ENCODE results near the gene AARS2.

AARS2 gene

GRCh38 chr6:44257025-44257752 lies 56.0 kb downstream of the AARS2 start, which contains the start of gene SLC35B2:
TSS of gene SLC35B2 (minus strand) at chr6:44257528. CDS start at chr6:44257410, 118 bp downstream.
- in situ Hi-C loops (cut with HindIII; ENCODE audit: low pct_ligation_motif_present, low pct_unique_long_range_greater_than_20kb, low sequenced_read_pairs) = no loop called here
- peak; percentile 69 for DNase-seq

- in situ Hi-C loops (cut with HindIII; ENCODE audit: low pct_ligation_motif_present, low pct_unique_long_range_greater_than_20kb, low sequenced_read_pairs) = no loop called here
Observed at GRCh38 chr6:44256775-44257024, 56.4 kb downstream of the AARS2 start.

GRCh38 chr6:44255871-44256774 lies 57.0 kb downstream of the AARS2 start:
- in situ Hi-C loops (cut with HindIII; ENCODE audit: low pct_ligation_motif_present, low pct_unique_long_range_greater_than_20kb, low sequenced_read_pairs) = no loop called here
- DNase-seq = peak; percentile 24

More at GRCh38 chr6:44256775-44257024, 56.4 kb downstream of the AARS2 start:
- DNase-seq = no peak

GRCh38 chr6:44255105-44255808 lies 57.9 kb downstream of the AARS2 start:
- peak; percentile 34 for DNase-seq
- in situ Hi-C loops (cut with HindIII; ENCODE audit: low pct_ligation_motif_present, low pct_unique_long_range_greater_than_20kb, low sequenced_read_pairs) = no loop called here

- in situ Hi-C loops (cut with HindIII; ENCODE audit: low pct_ligation_motif_present, low pct_unique_long_range_greater_than_20kb, low sequenced_read_pairs) = no loop called here
- DNase-seq = no peak
Observed at GRCh38 chr6:44254191-44255104, 58.7 kb downstream of the AARS2 start.

- in situ Hi-C loops (cut with HindIII; ENCODE audit: low pct_ligation_motif_present, low pct_unique_long_range_greater_than_20kb, low sequenced_read_pairs) = no loop called here
- DNase-seq = peak; percentile 65
Observed at GRCh38 chr6:44253307-44254101, 59.6 kb downstream of the AARS2 start.

- DNase-seq = no peak
- in situ Hi-C loops (cut with HindIII; ENCODE audit: low pct_ligation_motif_present, low pct_unique_long_range_greater_than_20kb, low sequenced_read_pairs) = no loop called here
Observed at GRCh38 chr6:44251576-44252524, 61.3 kb downstream of the AARS2 start.

GRCh38 chr6:44250718-44251123 lies 62.4 kb downstream of the AARS2 start:
- in situ Hi-C loops (cut with HindIII; ENCODE audit: low pct_ligation_motif_present, low pct_unique_long_range_greater_than_20kb, low sequenced_read_pairs) = no loop called here

GRCh38 chr6:44250067-44250717 lies 63.0 kb downstream of the AARS2 start:
- in situ Hi-C loops (cut with HindIII; ENCODE audit: low pct_ligation_motif_present, low pct_unique_long_range_greater_than_20kb, low sequenced_read_pairs) = no loop called here
- no peak for DNase-seq

More at GRCh38 chr6:44250718-44251123, 62.4 kb downstream of the AARS2 start:
- DNase-seq = no peak

Measured in ACHN (cell line).